SK-N-SH (cell line): ENCODE results near the gene HARS1.

ENCODE experiments used
- CTCF ChIP-seq: fragments of 200-600 bp; sonication (generic); IDR thresholded peaks from 2 replicates; pipeline ENCODE4 v1.6.1; 2017; ENCODE audit warnings: antibody characterized with exemption, mild to moderate bottlenecking, moderate library complexity
- MXI1 ChIP-seq: IDR thresholded peaks from 2 replicates; pipeline ENCODE4 v1.6.1; 2012; ENCODE audit warnings: mild to moderate bottlenecking, low read depth, low read length, improper control_type of control experiment
- POLR2AphosphoS5 ChIP-seq: IDR thresholded peaks from 2 replicates; pipeline ENCODE4 v1.6.1; 2012; ENCODE audit warnings: low read depth, low read length
- RAD21 ChIP-seq: IDR thresholded peaks from 2 replicates; pipeline ENCODE4 v1.6.1; 2012; ENCODE audit warnings: mild to moderate bottlenecking, low read length

GRCh38 chr5:140678993-140679392 is 12.2 kb downstream of the HARS1 start:
- no peak for TF ChIP-seq CTCF
- no peak for TF ChIP-seq RAD21
- no peak for TF ChIP-seq MXI1
- no peak for TF ChIP-seq POLR2AphosphoS5
